Measurements from ENCODE around the gene FRYL. TPM values are rescaled to one million over a fixed set of nuclear protein-coding genes. Genes with fewer than 3 reads are reported as not detected.

FRYL gene
- total and polyA plus RNA-seq, 2 of the 8 experiments (the other 6 are each of a cell fraction or from before 2014, with no cell fraction given): 8.0 to 36.5 TPM

DNA sequence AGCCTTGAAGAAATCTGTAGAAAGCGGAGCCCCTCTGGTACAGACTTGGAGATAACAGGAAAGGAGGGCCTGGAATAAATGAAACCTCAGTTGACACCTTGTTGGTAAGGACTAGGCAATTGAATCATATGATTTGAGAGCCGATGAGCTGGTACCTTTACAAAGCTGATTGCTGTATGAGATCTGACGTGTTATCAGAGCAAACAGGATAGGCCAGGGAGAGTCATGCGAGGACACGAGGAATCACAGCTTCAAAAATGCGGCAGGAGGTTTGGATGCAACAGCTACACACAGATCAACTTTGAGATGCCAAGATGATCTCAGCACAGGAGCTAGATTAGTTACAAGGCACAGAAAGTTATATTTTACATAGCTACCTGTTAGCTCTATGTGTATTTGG, 304.3 kb downstream of the FRYL start:
- Histone ChIP-seq H3K4me3 (ENCODE audit: extremely low read depth in 1 of 4, insufficient read depth in 2 of 4, low read depth in 3 of 4, low read length in 4 of 4) (no peak overlapping the region), H3K79me2 (ENCODE audit: control insufficient read depth in 1 of 2, insufficient read depth in 2 of 2, low read length in 2 of 2) (no peaks in the 10 kb centered on the region), H4K91ac (replicated peaks; ENCODE audit: insufficient read length, low read length) (no peak overlapping the region), H3K4ac (replicated peaks; ENCODE audit: insufficient read length, low read depth, low read length) (no peak overlapping the region), H3K56ac (replicated peaks; ENCODE audit: insufficient read length, low read depth, low read length) (no peak overlapping the region), H4K5ac (ENCODE audit: insufficient read length, low read depth, low read length) (no peak overlapping the region), H3K36me3 (ENCODE audit: control insufficient read depth in 2 of 4, insufficient read depth in 4 of 4, low read length in 3 of 4) (no peaks in the 10 kb centered on the region), H2BK15ac (ENCODE audit: low read length) (no peak overlapping the region), H3K9ac (replicated peaks in 1 of 4; ENCODE audit: extremely low read depth in 1 of 4, low read depth in 3 of 4, low read length in 3 of 4) (no peak overlapping the region), H4K20me1 (replicated peaks in 1 of 2; ENCODE audit: control insufficient read depth in 1 of 2, insufficient read depth in 2 of 2, low read length in 2 of 2) (no peaks in the 10 kb centered on the region), H3K79me1 (ENCODE audit: low read depth, low read length) (no peaks in the 10 kb centered on the region), H3K27me3 (replicated peaks in 1 of 4; ENCODE audit: control insufficient read depth in 3 of 4, extremely low read depth in 1 of 4, insufficient read depth in 3 of 4, low read length in 3 of 4) (0 out of 7 replicates have a peak, but pooled peaks cover 0 to 2% (median 0%) of the 10 kb centered on the region in 4 experiments), H3K9me3 (ENCODE audit: insufficient read depth in 2 of 2, low read depth in 1 of 2, low read length in 1 of 2) (no peaks in the 10 kb centered on the region), H2AFZ (ENCODE audit: low read length) (no peak overlapping the region), H3K4me2 (ENCODE audit: insufficient read depth in 1 of 2, low read depth in 2 of 2, low read length in 2 of 2) (no peak overlapping the region), H3K4me1 (replicated peaks in 1 of 4; ENCODE audit: control insufficient read depth in 3 of 4, insufficient read depth in 4 of 4, low read length in 3 of 4) (no peaks in the 10 kb centered on the region), H3K23me2 (ENCODE audit: low read depth, low read length) (no peaks in the 10 kb centered on the region), H2BK12ac (ENCODE audit: low read depth, low read length) (no peak overlapping the region), H2BK20ac (ENCODE audit: low read length) (no peak overlapping the region), H3K14ac (ENCODE audit: insufficient read length) (no peak overlapping the region), H2BK5ac (ENCODE audit: low read depth, low read length) (no peak overlapping the region), H3K27ac (ENCODE audit: low read depth, low read length) (no peak overlapping the region), H2AK5ac (ENCODE audit: low read depth, low read length) (no peak overlapping the region), H4K8ac (ENCODE audit: extremely low read depth, insufficient read depth, low read length) (no peak overlapping the region), H2BK120ac (replicated peaks; ENCODE audit: low read depth, low read length) (no peak overlapping the region), H3K18ac (ENCODE audit: extremely low read depth, low read length) (no peak overlapping the region), H3K23ac (ENCODE audit: insufficient read length) (no peak overlapping the region)
- ChIA-PET POLR2A (ENCODE audit: partially characterized antibody) (no interaction called here), CTCF (ENCODE audit: partially characterized antibody) (interaction anchor here (0.9 to 2.3 kb wide), 4 partner anchors 9 to 70 kb away, joined by 3 to 7 read pairs (median 4); no protein-coding TSS in a partner anchor)
- WGBS, 2 experiments (ENCODE audit: extremely low coverage in 1 of 2, insufficient coverage in 1 of 2, insufficient read length in 1 of 2, insufficient replicate concordance in 2 of 2, low coverage in 1 of 2, low lambda C conversion rate in 2 of 2, missing lambda C conversion rate in 1 of 2): 91% methylated on average over 6 of the region's 6 CpGs; no CpG with 5 or more reads in 1 of the 2 experiments
- FAIRE-seq (no peak), DNase-seq (ENCODE audit: low read depth in 1 of 2, low spot score in 2 of 2) (no peak)
- TF ChIP-seq SIN3A (conservative IDR thresholded peaks at IDR 0.05 in 1 of 2, IDR thresholded peaks at IDR 0.05 in 1 of 2; ENCODE audit: low read depth in 1 of 2, low read length in 2 of 2) (no peak), SP2 (IDR thresholded peaks at IDR 0.05; ENCODE audit: low read length) (no peak), JUN (IDR thresholded peaks at IDR 0.05; ENCODE audit: low read depth, low read length) (no peak), CBX8 (IDR thresholded peaks at IDR 0.05; ENCODE audit: borderline replicate concordance, low read depth, low read length) (no peak), TAF7 (optimal IDR thresholded peaks at IDR 0.05; ENCODE audit: borderline replicate concordance, low read depth, low read length) (no peak), POLR2AphosphoS5 (IDR thresholded peaks at IDR 0.05; ENCODE audit: low read depth, low read length) (no peak), HDAC6 (IDR thresholded peaks at IDR 0.05; ENCODE audit: low read depth, low read length) (no peak), BRCA1 (IDR thresholded peaks at IDR 0.05; ENCODE audit: low read depth, low read length) (no peak), CTBP2 (IDR thresholded peaks at IDR 0.05; ENCODE audit: borderline replicate concordance, insufficient read depth, insufficient read length, low read length) (no peak), SIRT6 (IDR thresholded peaks at IDR 0.05; ENCODE audit: low read length) (no peak)
- TF ChIP-seq, protein P1, sequence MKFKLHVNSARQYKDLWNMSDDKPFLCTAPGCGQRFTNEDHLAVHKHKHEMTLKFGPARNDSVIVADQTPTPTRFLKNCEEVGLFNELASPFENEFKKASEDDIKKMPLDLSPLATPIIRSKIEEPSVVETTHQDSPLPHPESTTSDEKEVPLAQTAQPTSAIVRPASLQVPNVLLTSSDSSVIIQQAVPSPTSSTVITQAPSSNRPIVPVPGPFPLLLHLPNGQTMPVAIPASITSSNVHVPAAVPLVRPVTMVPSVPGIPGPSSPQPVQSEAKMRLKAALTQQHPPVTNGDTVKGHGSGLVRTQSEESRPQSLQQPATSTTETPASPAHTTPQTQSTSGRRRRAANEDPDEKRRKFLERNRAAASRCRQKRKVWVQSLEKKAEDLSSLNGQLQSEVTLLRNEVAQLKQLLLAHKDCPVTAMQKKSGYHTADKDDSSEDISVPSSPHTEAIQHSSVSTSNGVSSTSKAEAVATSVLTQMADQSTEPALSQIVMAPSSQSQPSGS (IDR thresholded peaks at IDR 0.05; ENCODE audit: low read length): no peak

Measured in H1 (cell line).